ENCODE data around the gene SEMA5B. TPM values are rescaled to one million over a fixed set of nuclear protein-coding genes. Genes with fewer than 3 reads are reported as not detected.

The SEMA5B gene
- polyA plus RNA-seq, 1 donor from 2014 or later = 7.0 TPM

DNA sequence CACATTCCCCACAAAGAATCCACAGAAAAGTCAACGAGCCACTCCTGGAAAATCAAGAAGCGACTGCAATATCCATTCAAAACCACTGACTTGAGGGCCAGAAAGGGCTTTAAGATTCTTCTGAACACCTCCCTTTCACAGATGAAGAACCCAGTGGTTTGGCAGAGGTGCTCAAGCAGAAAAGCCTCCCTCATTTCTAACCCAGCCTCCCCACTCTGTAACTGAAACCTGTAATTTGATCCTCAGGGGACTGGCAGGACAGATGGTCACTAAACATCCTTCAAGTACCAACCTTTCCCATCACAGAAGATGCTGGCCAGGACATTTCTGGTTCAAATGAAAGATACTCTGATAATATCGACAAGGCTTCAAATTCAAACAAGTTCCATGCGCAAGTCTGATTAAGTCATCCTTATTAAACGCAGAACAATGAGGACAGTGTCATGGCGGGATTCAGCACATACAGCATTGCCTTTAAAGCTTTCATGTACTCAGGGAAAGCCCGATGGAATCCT is 5.5 kb downstream of the SEMA5B start:
- peaks cover 15% of the 10 kb centered on the region for H3K27me3 ChIP-seq (ENCODE audit: insufficient read depth, low read depth, low read length)
- no peak overlapping the region for H3K4me3 ChIP-seq (ENCODE audit: low read length)
- no peaks in the 10 kb centered on the region for H3K9me2 ChIP-seq (ENCODE audit: insufficient read depth, low read length)
- H3K36me3 ChIP-seq (ENCODE audit: insufficient read depth, low read length) = no peaks in the 10 kb centered on the region
- no peak overlapping the region for H2AFZ ChIP-seq (ENCODE audit: low read depth, low read length)
- TF ChIP-seq, protein P1, sequence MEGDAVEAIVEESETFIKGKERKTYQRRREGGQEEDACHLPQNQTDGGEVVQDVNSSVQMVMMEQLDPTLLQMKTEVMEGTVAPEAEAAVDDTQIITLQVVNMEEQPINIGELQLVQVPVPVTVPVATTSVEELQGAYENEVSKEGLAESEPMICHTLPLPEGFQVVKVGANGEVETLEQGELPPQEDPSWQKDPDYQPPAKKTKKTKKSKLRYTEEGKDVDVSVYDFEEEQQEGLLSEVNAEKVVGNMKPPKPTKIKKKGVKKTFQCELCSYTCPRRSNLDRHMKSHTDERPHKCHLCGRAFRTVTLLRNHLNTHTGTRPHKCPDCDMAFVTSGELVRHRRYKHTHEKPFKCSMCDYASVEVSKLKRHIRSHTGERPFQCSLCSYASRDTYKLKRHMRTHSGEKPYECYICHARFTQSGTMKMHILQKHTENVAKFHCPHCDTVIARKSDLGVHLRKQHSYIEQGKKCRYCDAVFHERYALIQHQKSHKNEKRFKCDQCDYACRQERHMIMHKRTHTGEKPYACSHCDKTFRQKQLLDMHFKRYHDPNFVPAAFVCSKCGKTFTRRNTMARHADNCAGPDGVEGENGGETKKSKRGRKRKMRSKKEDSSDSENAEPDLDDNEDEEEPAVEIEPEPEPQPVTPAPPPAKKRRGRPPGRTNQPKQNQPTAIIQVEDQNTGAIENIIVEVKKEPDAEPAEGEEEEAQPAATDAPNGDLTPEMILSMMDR (IDR thresholded peaks at IDR 0.05; ENCODE audit: poor library complexity, severe bottlenecking) = no peak
- TF ChIP-seq RAD21 (conservative IDR thresholded peaks at IDR 0.05) = no peak
- no peak overlapping the region for H3K27ac ChIP-seq (ENCODE audit: low read length)
- no peaks in the 10 kb centered on the region for H3K79me2 ChIP-seq (replicated peaks; ENCODE audit: insufficient read depth, low read length)
- H3K9ac ChIP-seq (ENCODE audit: low read length) = no peak overlapping the region
- no peaks in the 10 kb centered on the region for H3F3A ChIP-seq (ENCODE audit: insufficient read depth, low read length, poor library complexity, severe bottlenecking)
- H3K9me3 ChIP-seq (ENCODE audit: low read length) = no peaks in the 10 kb centered on the region
- H3K4me2 ChIP-seq (ENCODE audit: low read length) = no peak overlapping the region
- H4K20me1 ChIP-seq (ENCODE audit: insufficient read depth) = no peaks in the 10 kb centered on the region

DNA sequence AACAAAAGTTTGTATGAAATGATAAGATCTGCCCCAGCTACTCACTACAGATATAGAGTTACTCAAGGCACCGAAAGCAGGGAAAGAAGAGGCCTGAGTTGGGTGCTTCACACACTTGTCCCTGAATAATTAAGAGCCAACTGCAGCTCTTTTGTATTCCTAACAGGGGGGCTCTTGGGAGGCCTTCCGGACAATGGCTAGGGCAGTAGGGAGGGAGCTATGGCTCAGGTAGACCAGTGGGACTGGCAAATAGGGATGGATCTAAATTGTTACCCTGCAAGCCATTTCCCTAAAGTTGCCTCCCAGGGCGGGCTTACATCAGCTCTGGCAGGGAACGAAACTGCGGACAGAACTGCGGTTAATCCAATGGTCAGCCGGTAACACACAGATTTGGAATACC is 6.2 kb downstream of the SEMA5B start:
- Histone ChIP-seq H3K27ac (ENCODE audit: low read length) (no peak overlapping the region), H3K4me2 (ENCODE audit: low read length) (no peak overlapping the region)

DNA sequence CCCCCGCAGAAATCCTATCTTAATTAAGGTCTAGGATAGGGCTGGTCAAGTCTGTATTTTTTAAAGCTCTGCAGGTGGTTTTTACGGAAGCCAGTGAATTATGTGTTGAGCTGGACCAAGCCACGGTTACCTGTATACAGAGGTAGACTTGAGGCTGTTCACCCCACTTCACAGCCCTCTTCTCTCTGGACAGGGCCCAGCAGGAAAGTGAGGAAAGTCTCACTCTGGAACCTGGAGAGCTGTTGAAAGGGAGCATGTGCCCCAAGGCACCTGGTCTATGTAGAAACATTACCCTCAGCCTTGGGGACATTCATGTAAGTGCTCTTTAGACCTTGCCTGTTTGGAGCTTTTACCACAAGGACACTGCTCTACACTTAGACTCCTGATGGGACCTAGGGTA is 6.9 kb downstream of the SEMA5B start:
- Histone ChIP-seq H3K9me3 (ENCODE audit: low read length) (no peaks in the 10 kb centered on the region), H3K9ac (ENCODE audit: low read length) (no peak overlapping the region), H3K79me2 (replicated peaks; ENCODE audit: insufficient read depth, low read length) (no peaks in the 10 kb centered on the region), H3K4me2 (ENCODE audit: low read length) (no peak overlapping the region), H2AFZ (ENCODE audit: low read depth, low read length) (no peak overlapping the region), H3K4me3 (ENCODE audit: low read length) (no peak overlapping the region), H3K36me3 (ENCODE audit: insufficient read depth, low read length) (no peaks in the 10 kb centered on the region), H3F3A (ENCODE audit: insufficient read depth, low read length, poor library complexity, severe bottlenecking) (no peaks in the 10 kb centered on the region), H4K20me1 (ENCODE audit: insufficient read depth) (no peaks in the 10 kb centered on the region), H3K27ac (ENCODE audit: low read length) (no peak overlapping the region), H3K27me3 (ENCODE audit: insufficient read depth, low read depth, low read length) (peaks cover 3% of the 10 kb centered on the region), H3K9me2 (ENCODE audit: insufficient read depth, low read length) (no peaks in the 10 kb centered on the region)
- TF ChIP-seq TAF1 (IDR thresholded peaks at IDR 0.05; ENCODE audit: low read depth) = no peak
- TF ChIP-seq EZH2 (IDR thresholded peaks at IDR 0.05; ENCODE audit: borderline replicate concordance, insufficient read depth, low read length, poor library complexity, severe bottlenecking) = no peak
- no peak for TF ChIP-seq POLR2AphosphoS5 (IDR thresholded peaks at IDR 0.05)
- no peak for TF ChIP-seq EP300 (conservative IDR thresholded peaks at IDR 0.05; ENCODE audit: poor library complexity, severe bottlenecking)
- no peak for TF ChIP-seq SMC3 (conservative IDR thresholded peaks at IDR 0.05; ENCODE audit: poor library complexity)

More for the DNA sequence above, 6.2 kb downstream of the SEMA5B start:
- Histone ChIP-seq H3K9me2 (ENCODE audit: insufficient read depth, low read length) (no peaks in the 10 kb centered on the region), H3F3A (ENCODE audit: insufficient read depth, low read length, poor library complexity, severe bottlenecking) (no peaks in the 10 kb centered on the region), H3K4me3 (ENCODE audit: low read length) (no peak overlapping the region), H3K79me2 (replicated peaks; ENCODE audit: insufficient read depth, low read length) (no peaks in the 10 kb centered on the region), H3K9me3 (ENCODE audit: low read length) (no peaks in the 10 kb centered on the region), H3K27me3 (ENCODE audit: insufficient read depth, low read depth, low read length) (peaks cover 8% of the 10 kb centered on the region), H2AFZ (ENCODE audit: low read depth, low read length) (no peak overlapping the region), H3K36me3 (ENCODE audit: insufficient read depth, low read length) (no peaks in the 10 kb centered on the region), H3K9ac (ENCODE audit: low read length) (no peak overlapping the region), H4K20me1 (ENCODE audit: insufficient read depth) (no peaks in the 10 kb centered on the region)
- TF ChIP-seq SMC3 (conservative IDR thresholded peaks at IDR 0.05; ENCODE audit: poor library complexity) = no peak
- TF ChIP-seq RAD21 (conservative IDR thresholded peaks at IDR 0.05) = no peak
- no peak for TF ChIP-seq MXI1 (conservative IDR thresholded peaks at IDR 0.05; ENCODE audit: poor library complexity, severe bottlenecking)
- TF ChIP-seq EZH2 (IDR thresholded peaks at IDR 0.05; ENCODE audit: borderline replicate concordance, insufficient read depth, low read length, poor library complexity, severe bottlenecking) = no peak
- TF ChIP-seq, protein P1 (IDR thresholded peaks at IDR 0.05; ENCODE audit: poor library complexity, severe bottlenecking) = no peak
- TF ChIP-seq POLR2AphosphoS5 (IDR thresholded peaks at IDR 0.05) = no peak
- no peak for TF ChIP-seq TAF1 (IDR thresholded peaks at IDR 0.05; ENCODE audit: low read depth)
